Immature natural killer cell (primary cell): ENCODE measurements around the gene HSD17B14. TPM values are rescaled to one million over a fixed set of nuclear protein-coding genes. Genes with fewer than 3 reads are reported as not detected.
A peak's percentile ranks its signal among the peaks of the same experiment; 100 is the strongest.

Source experiments
- DNase-seq, 3 donors: peaks; one replicate each; pipeline ENCODE4 v3.0.0; 2022; ENCODE audit warnings: mixed read lengths in 1 of 3
- H3K27ac Mint-ChIP-seq, 6 donors: one replicate each; pipeline ENCODE4 v1.8.0; 2020; ENCODE audit warnings: mixed read lengths in 6 of 6, mild to moderate bottlenecking in 5 of 6, inconsistent platforms in 4 of 6, moderate library complexity in 3 of 6
- H3K27me3 Mint-ChIP-seq, 3 donors: one replicate each; pipeline ENCODE4 v1.8.0; 2020 to 2021; ENCODE audit warnings: low read depth in 3 of 3, mild to moderate bottlenecking in 3 of 3, mixed read lengths in 3 of 3, moderate library complexity in 3 of 3, inconsistent platforms in 1 of 3
- H3K36me3 Mint-ChIP-seq, 3 donors: one replicate each; pipeline ENCODE4 v1.8.0; 2020; ENCODE audit warnings: mixed read lengths in 3 of 3, inconsistent platforms in 2 of 3, mild to moderate bottlenecking in 2 of 3
- H3K4me1 Mint-ChIP-seq, 2 donors: one replicate each; pipeline ENCODE4 v1.8.0; 2020; ENCODE audit warnings: inconsistent platforms in 2 of 2, mild to moderate bottlenecking in 2 of 2, mixed read lengths in 2 of 2, moderate library complexity in 1 of 2
- H3K4me3 Mint-ChIP-seq, 5 donors: one replicate each; pipeline ENCODE4 v1.8.0; 2020; ENCODE audit warnings: mild to moderate bottlenecking in 5 of 5, mixed read lengths in 5 of 5, inconsistent platforms in 3 of 5, moderate library complexity in 3 of 5
- H3K9me3 Mint-ChIP-seq, 6 donors: one replicate each; pipeline ENCODE4 v1.8.0; 2020; ENCODE audit warnings: mild to moderate bottlenecking in 6 of 6, mixed read lengths in 6 of 6, inconsistent platforms in 4 of 6, moderate library complexity in 3 of 6
- polyA plus RNA-seq, 3 donors: library from polyadenylated mRNA; unstranded; fragments of 300-500 nt; fragmentation: Illumina TruSeq; gene quantifications; one replicate each; pipeline ENCODE4 v1.2.3, GENCODE V29; 2021

HSD17B14 gene
- polyA plus RNA-seq, 3 donors from 2014 or later: not detected

- DNase-seq: no peak
These were observed 26.1 kb downstream of the HSD17B14 start for GRCh38 chr19:48810151-48810550.

GRCh38 chr19:48807590-48808308 lies 28.5 kb downstream of the HSD17B14 start:
- Mint-ChIP-seq H3K4me1 (peaks cover 21% of the 10 kb centered on the region in 2 donors), H3K36me3 (peaks cover 0 to 6% (median 0%) of the 10 kb centered on the region in 3 donors), H3K27ac (no peak overlapping the region), H3K27me3 (peaks cover 2 to 4% (median 3%) of the 10 kb centered on the region in 3 donors), H3K4me3 (peak overlapping the region in 4 of 5 donors; percentile 44 to 63 (median 52)), H3K9me3 (peaks cover 0 to 1% (median 0%) of the 10 kb centered on the region in 6 donors)
- no peak for DNase-seq

More at GRCh38 chr19:48810151-48810550, 26.1 kb downstream of the HSD17B14 start:
- Mint-ChIP-seq H3K36me3 (peaks cover 0 to 6% (median 0%) of the 10 kb centered on the region in 3 donors), H3K4me3 (peak overlapping the region; percentile 75 to 88 (median 76)), H3K9me3 (peaks cover 0 to 1% (median 0%) of the 10 kb centered on the region in 6 donors), H3K27me3 (peaks cover 2 to 7% (median 4%) of the 10 kb centered on the region in 3 donors), H3K27ac (peak overlapping the region; percentile 3 to 62 (median 41)), H3K4me1 (peaks cover 23% of the 10 kb centered on the region in 2 donors)

- Mint-ChIP-seq H3K4me3 (no peak overlapping the region), H3K36me3 (peaks cover 0 to 6% (median 0%) of the 10 kb centered on the region in 3 donors), H3K27ac (no peak overlapping the region), H3K27me3 (peaks cover under 1 to 4% (median 3%) of the 10 kb centered on the region in 3 donors), H3K9me3 (peaks cover 0 to 1% (median 0%) of the 10 kb centered on the region in 6 donors), H3K4me1 (peaks cover 16% of the 10 kb centered on the region in 2 donors)
- DNase-seq: peak in 2 of 3 donors; percentile 20 to 37
These were observed 29.3 kb downstream of the HSD17B14 start for GRCh38 chr19:48806818-48807589.

GRCh38 chr19:48806518-48806817 lies 29.8 kb downstream of the HSD17B14 start:
- DNase-seq: peak in 1 of 3 donors; percentile 33
- peaks cover 0 to 1% (median 0%) of the 10 kb centered on the region in 6 donors for H3K9me3 Mint-ChIP-seq

GRCh38 chr19:48805452-48805851 lies 30.8 kb downstream of the HSD17B14 start:
- no peak for DNase-seq
- Mint-ChIP-seq H3K9me3 (peaks cover 0 to 1% (median 0%) of the 10 kb centered on the region in 6 donors), H3K4me3 (no peak overlapping the region), H3K27ac (no peak overlapping the region), H3K36me3 (peaks cover 0 to 6% (median 0%) of the 10 kb centered on the region in 3 donors), H3K27me3 (peaks cover 0 to 3% (median 2%) of the 10 kb centered on the region in 3 donors), H3K4me1 (peaks cover 13 to 14% of the 10 kb centered on the region in 2 donors)

More at GRCh38 chr19:48806518-48806817, 29.8 kb downstream of the HSD17B14 start:
- H3K4me1 Mint-ChIP-seq: peaks cover 15 to 16% of the 10 kb centered on the region in 2 donors
- no peak overlapping the region for H3K27ac Mint-ChIP-seq
- no peak overlapping the region for H3K4me3 Mint-ChIP-seq
- H3K27me3 Mint-ChIP-seq: peaks cover 0 to 4% (median 3%) of the 10 kb centered on the region in 3 donors
- peaks cover 0 to 6% (median 0%) of the 10 kb centered on the region in 3 donors for H3K36me3 Mint-ChIP-seq

- no peak for DNase-seq
- H3K36me3 Mint-ChIP-seq: peaks cover 0 to 6% (median 0%) of the 10 kb centered on the region in 3 donors
- peaks cover 0 to 1% (median 0%) of the 10 kb centered on the region in 6 donors for H3K9me3 Mint-ChIP-seq
- H3K27me3 Mint-ChIP-seq: peaks cover 0 to 2% (median 0%) of the 10 kb centered on the region in 3 donors
- H3K4me3 Mint-ChIP-seq: no peak overlapping the region
- no peak overlapping the region for H3K27ac Mint-ChIP-seq
- peaks cover 5% of the 10 kb centered on the region in 2 donors for H3K4me1 Mint-ChIP-seq
These were observed 31.8 kb downstream of the HSD17B14 start for GRCh38 chr19:48804496-48804895.

- no peak for DNase-seq
- no peak overlapping the region for H3K4me3 Mint-ChIP-seq
- H3K27me3 Mint-ChIP-seq: peaks cover 0 to 2% (median 0%) of the 10 kb centered on the region in 3 donors
- no peaks in the 10 kb centered on the region for H3K9me3 Mint-ChIP-seq
- H3K36me3 Mint-ChIP-seq: no peaks in the 10 kb centered on the region
- no peak overlapping the region for H3K27ac Mint-ChIP-seq
- H3K4me1 Mint-ChIP-seq: no peaks in the 10 kb centered on the region
These were observed 33.7 kb downstream of the HSD17B14 start for GRCh38 chr19:48802623-48803022.

GRCh38 chr19:48799358-48800300 lies 36.7 kb downstream of the HSD17B14 start:
- no peaks in the 10 kb centered on the region for H3K27me3 Mint-ChIP-seq
- H3K9me3 Mint-ChIP-seq: no peaks in the 10 kb centered on the region
- H3K36me3 Mint-ChIP-seq: no peaks in the 10 kb centered on the region
- H3K27ac Mint-ChIP-seq: no peak overlapping the region
- H3K4me1 Mint-ChIP-seq: peaks cover 10 to 11% of the 10 kb centered on the region in 2 donors
- H3K4me3 Mint-ChIP-seq: no peak overlapping the region
- DNase-seq: no peak

GRCh38 chr19:48798937-48799336 lies 37.4 kb downstream of the HSD17B14 start:
- no peaks in the 10 kb centered on the region for H3K36me3 Mint-ChIP-seq
- peaks cover 11 to 15% of the 10 kb centered on the region in 2 donors for H3K4me1 Mint-ChIP-seq
- H3K9me3 Mint-ChIP-seq: no peaks in the 10 kb centered on the region
- no peak overlapping the region for H3K27ac Mint-ChIP-seq
- H3K4me3 Mint-ChIP-seq: no peak overlapping the region
- DNase-seq: no peak
- no peaks in the 10 kb centered on the region for H3K27me3 Mint-ChIP-seq

GRCh38 chr19:48797103-48797502 lies 39.2 kb downstream of the HSD17B14 start:
- Mint-ChIP-seq H3K27me3 (no peaks in the 10 kb centered on the region), H3K9me3 (no peaks in the 10 kb centered on the region), H3K36me3 (no peaks in the 10 kb centered on the region), H3K27ac (no peak overlapping the region), H3K4me1 (peaks cover 11 to 15% of the 10 kb centered on the region in 2 donors), H3K4me3 (no peak overlapping the region)
- no peak for DNase-seq

- Mint-ChIP-seq H3K4me1 (peaks cover 11 to 15% of the 10 kb centered on the region in 2 donors), H3K9me3 (no peaks in the 10 kb centered on the region), H3K4me3 (no peak overlapping the region), H3K27ac (no peak overlapping the region), H3K36me3 (no peaks in the 10 kb centered on the region), H3K27me3 (no peaks in the 10 kb centered on the region)
- DNase-seq: no peak
These were observed 39.8 kb downstream of the HSD17B14 start for GRCh38 chr19:48796298-48797083.

- Mint-ChIP-seq H3K36me3 (no peaks in the 10 kb centered on the region), H3K9me3 (no peaks in the 10 kb centered on the region), H3K4me3 (peak overlapping the region; percentile 95 to 99 (median 96)), H3K27ac (peak overlapping the region in 5 of 6 donors; percentile 41 to 94 (median 92)), H3K4me1 (peaks cover 11 to 15% of the 10 kb centered on the region in 2 donors), H3K27me3 (no peaks in the 10 kb centered on the region)
- DNase-seq: no peak
These were observed 40.6 kb downstream of the HSD17B14 start for GRCh38 chr19:48795685-48796070.
